OCI-LY7 (cell line): ENCODE results near the gene S100A1. TPM values are rescaled to one million over a fixed set of nuclear protein-coding genes. Genes with fewer than 3 reads are reported as not detected.

Experiments used
- BruUV-seq: library from RNA; stranded (reverse); fragments of 400-500 nt; replicated peaks from 2 replicates; lab custom pipeline; 2021; lab: Mats Ljungman, UMichigan
- CTCF ChIA-PET: fragments of 300-600 bp; sonication (Branson Sonifier 250); formaldehyde crosslinking; loops from one replicate; lab custom pipeline; 2022; ENCODE audit warnings: antibody characterized with exemption; ENCODE audit not compliant: unreplicated experiment; lab: Charles Lee
- POLR2A ChIA-PET: fragments of 300-600 bp; sonication (Branson Sonifier 250); formaldehyde crosslinking; loops from one replicate; lab custom pipeline; 2022; ENCODE audit warnings: antibody characterized with exemption; lab: Charles Lee
- DNase-seq: peaks from one replicate; pipeline ENCODE4 v3.0.0-alpha.2; 2015; ENCODE audit warnings: low spot score
- H2AFZ ChIP-seq: fragments of 200-600 bp; sonication (generic), shearing (Covaris generic); 2 replicates; pipeline ENCODE4 v1.6.1; 2014; ENCODE audit warnings: mild to moderate bottlenecking, antibody characterized with exemption, low read length, moderate library complexity
- H3K27ac ChIP-seq: fragments of 200-600 bp; sonication (generic); 2 replicates; pipeline ENCODE4 v1.5.1; 2014; ENCODE audit warnings: mixed run types, low read depth, mild to moderate bottlenecking, moderate library complexity, low read length, inconsistent platforms; ENCODE audit not compliant: poor library complexity, severe bottlenecking
- H3K36me3 ChIP-seq: fragments of 200-600 bp; sonication (generic); 2 replicates; pipeline ENCODE4 v1.6.1; 2014; ENCODE audit warnings: mild to moderate bottlenecking, antibody characterized with exemption, low read length, moderate library complexity, mixed read lengths; ENCODE audit not compliant: insufficient read depth
- H3K4me1 ChIP-seq: fragments of 200-600 bp; sonication (generic); 2 replicates; pipeline ENCODE4 v1.5.1; 2014; ENCODE audit warnings: mild to moderate bottlenecking, low read length; ENCODE audit not compliant: insufficient read depth, poor library complexity, severe bottlenecking
- H3K4me2 ChIP-seq: fragments of 200-600 bp; sonication (generic); 2 replicates; pipeline ENCODE4 v1.6.1; 2014; ENCODE audit warnings: mild to moderate bottlenecking, low read length
- H3K4me3 ChIP-seq: fragments of 200-600 bp; sonication (generic); 2 replicates; pipeline ENCODE4 v1.5.1; 2014; ENCODE audit warnings: mild to moderate bottlenecking, low read depth, low read length; ENCODE audit not compliant: poor library complexity, severe bottlenecking
- H3K79me2 ChIP-seq: fragments of 200-600 bp; sonication (generic); 2 replicates; pipeline ENCODE4 v1.6.1; 2016; ENCODE audit warnings: low read depth, mild to moderate bottlenecking, low read length, moderate library complexity, mixed read lengths; ENCODE audit not compliant: insufficient read depth
- H3K9me2 ChIP-seq: fragments of 200-600 bp; sonication (generic); 2 replicates; pipeline ENCODE4 v1.6.1; 2016; ENCODE audit warnings: mild to moderate bottlenecking, low read length, mixed read lengths; ENCODE audit not compliant: insufficient read depth
- H3K9me3 ChIP-seq: fragments of 200-600 bp; sonication (generic); 2 replicates; pipeline ENCODE4 v1.6.1; 2014; ENCODE audit warnings: mild to moderate bottlenecking, mixed run types, low read length, mixed read lengths
- H4K20me1 ChIP-seq: fragments of 200-600 bp; sonication (generic); 2 replicates; pipeline ENCODE4 v1.6.1; 2014; ENCODE audit warnings: mild to moderate bottlenecking, antibody characterized with exemption, low read length, moderate library complexity, mixed read lengths; ENCODE audit not compliant: insufficient read depth
- EZH2phosphoT487 ChIP-seq: fragments of 200-600 bp; sonication (generic); IDR thresholded peaks from 2 replicates; pipeline ENCODE4 v1.6.1; 2018; ENCODE audit warnings: low read depth, borderline replicate concordance, mild to moderate bottlenecking, mixed run types, antibody characterized with exemption, low read length, moderate library complexity, mixed read lengths
- intact Hi-C: fragments of 100-400 bp; cut with micrococcal nuclease; formaldehyde crosslinking; loops from one replicate; pipeline ENCODE4 v1.10.0; 2022; ENCODE audit not compliant: unreplicated experiment
- total RNA-seq, 2 experiments: library from RNA; depleted of rRNA in 1 of 2; stranded (reverse); fragments of >200 nt in 1 of 2; shearing (Covaris generic) in 1 of 2; gene quantifications; 2 replicates each; pipeline ENCODE4 v1.2.3, GENCODE V29; 2014 to 2022
- TF ChIP-seq, protein P1 (sequence below): fragments of 200-600 bp; sonication (generic); conservative IDR thresholded peaks from 2 replicates; pipeline ENCODE4 v1.5.1; 2014; ENCODE audit warnings: mild to moderate bottlenecking, antibody characterized with exemption, low read length, moderate library complexity, mixed read lengths

The S100A1 gene
- total RNA-seq, 2 experiments from 2014 or later = not detected

DNA sequence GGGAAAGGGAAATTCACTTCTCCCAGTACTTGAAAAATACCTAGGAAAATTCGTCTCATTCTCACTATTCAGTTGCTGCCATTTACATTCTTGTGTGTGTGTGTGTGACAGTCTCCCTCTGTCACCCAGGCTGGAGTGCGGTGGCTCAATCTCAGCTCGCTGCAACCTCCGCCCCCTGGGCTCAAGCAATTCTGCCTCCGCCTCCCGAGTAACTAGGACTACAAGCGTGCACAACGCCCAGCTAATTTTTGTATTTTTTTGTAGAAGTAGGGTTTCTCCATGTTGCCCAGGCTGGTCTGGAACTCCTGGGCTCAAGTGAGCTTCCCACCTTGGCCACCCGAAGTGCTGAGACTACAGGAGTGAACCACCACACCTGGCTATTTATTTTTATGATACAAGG is 31.4 kb downstream of the S100A1 start:
- intact Hi-C loops = loop anchor here (2.0 to 5.0 kb wide), 3 partner anchors 25 to 87 kb away; partner anchors contain the start of gene CHTOP
- no peak for DNase-seq
- Histone ChIP-seq H3K4me3 (peak overlapping the region; percentile 96), H4K20me1 (peaks cover 6% of the 10 kb centered on the region; the same call in 1 of the 2 replicates), H2AFZ (no peak overlapping the region), H3K9me3 (no peaks in the 10 kb centered on the region), H3K4me2 (peak overlapping the region; percentile 94), H3K36me3 (peaks cover 48% of the 10 kb centered on the region), H3K9me2 (no peaks in the 10 kb centered on the region), H3K27ac (peak overlapping the region; percentile 68), H3K79me2 (peaks cover 12% of the 10 kb centered on the region), H3K4me1 (peaks cover 18% of the 10 kb centered on the region)
- no TSS peak for BruUV-seq
- TF ChIP-seq, protein P1, sequence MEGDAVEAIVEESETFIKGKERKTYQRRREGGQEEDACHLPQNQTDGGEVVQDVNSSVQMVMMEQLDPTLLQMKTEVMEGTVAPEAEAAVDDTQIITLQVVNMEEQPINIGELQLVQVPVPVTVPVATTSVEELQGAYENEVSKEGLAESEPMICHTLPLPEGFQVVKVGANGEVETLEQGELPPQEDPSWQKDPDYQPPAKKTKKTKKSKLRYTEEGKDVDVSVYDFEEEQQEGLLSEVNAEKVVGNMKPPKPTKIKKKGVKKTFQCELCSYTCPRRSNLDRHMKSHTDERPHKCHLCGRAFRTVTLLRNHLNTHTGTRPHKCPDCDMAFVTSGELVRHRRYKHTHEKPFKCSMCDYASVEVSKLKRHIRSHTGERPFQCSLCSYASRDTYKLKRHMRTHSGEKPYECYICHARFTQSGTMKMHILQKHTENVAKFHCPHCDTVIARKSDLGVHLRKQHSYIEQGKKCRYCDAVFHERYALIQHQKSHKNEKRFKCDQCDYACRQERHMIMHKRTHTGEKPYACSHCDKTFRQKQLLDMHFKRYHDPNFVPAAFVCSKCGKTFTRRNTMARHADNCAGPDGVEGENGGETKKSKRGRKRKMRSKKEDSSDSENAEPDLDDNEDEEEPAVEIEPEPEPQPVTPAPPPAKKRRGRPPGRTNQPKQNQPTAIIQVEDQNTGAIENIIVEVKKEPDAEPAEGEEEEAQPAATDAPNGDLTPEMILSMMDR = no peak
- TF ChIP-seq EZH2phosphoT487 = no peak
- ChIA-PET CTCF (no interaction called here), POLR2A (interaction anchor here (1.0 to 1.3 kb wide), 5 partner anchors 9 to 25 kb away, joined by 3 to 5 read pairs (median 4); no protein-coding TSS in a partner anchor)

DNA sequence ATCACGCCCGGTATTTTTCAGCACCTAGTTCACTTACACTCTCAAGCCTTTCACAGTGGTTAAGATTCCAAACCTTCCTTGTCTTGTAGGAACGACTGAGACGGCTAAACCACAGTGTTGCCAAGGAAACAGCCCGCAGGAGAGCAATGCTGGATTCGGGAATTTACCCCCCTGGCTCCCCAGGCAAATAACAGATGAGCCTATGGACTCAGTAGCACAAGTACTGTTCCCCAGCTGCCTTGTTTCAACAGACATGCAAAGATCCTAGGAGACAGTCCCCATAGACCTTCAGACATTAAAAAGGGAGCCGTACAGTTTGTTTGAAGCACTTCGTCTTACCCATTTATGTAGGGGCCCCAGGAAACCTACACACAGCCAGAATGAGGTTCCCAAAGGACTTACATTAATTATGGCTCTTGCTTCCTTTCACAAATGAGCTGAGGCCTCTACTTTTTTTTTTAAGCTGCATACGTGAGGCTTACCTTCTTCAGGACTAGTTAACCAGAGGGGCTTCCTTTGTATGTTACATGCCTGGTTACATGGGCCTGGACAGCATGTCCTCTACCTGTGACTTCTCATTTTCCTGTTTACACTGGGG is 33.0 kb downstream of the S100A1 start:
- H3K79me2 ChIP-seq = peaks cover 16% of the 10 kb centered on the region
- H4K20me1 ChIP-seq = peaks cover 6% of the 10 kb centered on the region; the same call in 1 of the 2 replicates
- TF ChIP-seq EZH2phosphoT487 = no peak
- TF ChIP-seq, protein P1 = no peak
- peaks cover 63% of the 10 kb centered on the region for H3K36me3 ChIP-seq
- no peak overlapping the region for H3K4me3 ChIP-seq
- peaks cover 18% of the 10 kb centered on the region for H3K4me1 ChIP-seq
- H2AFZ ChIP-seq = no peak overlapping the region
- intact Hi-C loops = no loop called here
- no peak overlapping the region for H3K27ac ChIP-seq
- no peaks in the 10 kb centered on the region for H3K9me2 ChIP-seq
- DNase-seq = no peak
- POLR2A ChIA-PET = interaction anchor here (2.7 kb wide), 1 partner anchor 27 kb away, joined by 7 read pairs; the partner anchor contains the start of gene CHTOP
- CTCF ChIA-PET = no interaction called here
- H3K4me2 ChIP-seq = no peak overlapping the region
- TSS peak; percentile 40 for BruUV-seq
- H3K9me3 ChIP-seq = no peaks in the 10 kb centered on the region

DNA sequence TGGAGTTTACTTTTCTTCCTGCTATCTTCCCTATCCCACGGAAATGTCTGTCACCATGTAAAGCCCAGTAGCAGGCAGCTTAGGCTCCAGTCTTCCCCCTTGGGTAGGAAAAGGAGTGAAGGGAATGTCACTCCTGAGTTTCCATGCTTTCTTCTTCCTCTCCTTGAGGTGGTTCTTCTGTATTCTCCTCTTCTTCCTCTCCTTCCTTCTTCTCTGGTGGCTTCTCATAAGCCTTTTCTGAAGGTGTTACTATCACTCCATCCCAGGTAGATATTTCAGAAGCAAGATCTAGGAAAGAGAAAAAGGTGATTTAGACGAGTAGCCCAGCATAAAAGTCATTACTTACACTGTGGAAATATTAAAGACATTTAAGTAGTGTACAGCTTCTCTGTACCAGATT is 34.0 kb downstream of the S100A1 start:
- Histone ChIP-seq H2AFZ (no peak overlapping the region), H3K36me3 (peaks cover 74% of the 10 kb centered on the region), H3K4me3 (no peak overlapping the region), H3K27ac (no peak overlapping the region), H3K4me2 (no peak overlapping the region), H4K20me1 (peaks cover 6% of the 10 kb centered on the region; the same call in 1 of the 2 replicates), H3K9me3 (no peaks in the 10 kb centered on the region), H3K4me1 (peaks cover 18% of the 10 kb centered on the region), H3K9me2 (no peaks in the 10 kb centered on the region), H3K79me2 (peaks cover 18% of the 10 kb centered on the region)
- CTCF ChIA-PET = no interaction called here
- DNase-seq = no peak
- POLR2A ChIA-PET = interaction anchor here (2.7 kb wide), 1 partner anchor 28 kb away, joined by 7 read pairs; the partner anchor contains the start of gene CHTOP
- TSS peak; percentile 81 for BruUV-seq
- intact Hi-C loops = no loop called here
- TF ChIP-seq, protein P1 = no peak
- TF ChIP-seq EZH2phosphoT487 = no peak
